Measurements from ENCODE around the gene ARMC5. TPM values are rescaled to one million over a fixed set of nuclear protein-coding genes. Genes with fewer than 3 reads are reported as not detected.

ARMC5 gene
- total RNA-seq, 1 experiment from 2014 or later = 8.8 TPM

- POLR2A ChIA-PET (ENCODE audit: low non-redundant PET) = no interaction called here
These were observed 6.6 kb downstream of the ARMC5 start for GRCh38 chr16:31465788-31466370.

GRCh38 chr16:31466381-31466841 lies 7.1 kb downstream of the ARMC5 start:
- intact Hi-C loops (cut with micrococcal nuclease; ENCODE audit: unreplicated experiment) = no loop called here
- BruUV-seq (replicated peaks) = no TSS peak

More at GRCh38 chr16:31465788-31466370, 6.6 kb downstream of the ARMC5 start:
- Histone ChIP-seq H3K4me3 (ENCODE audit: low read depth, low read length, poor library complexity, severe bottlenecking) (no peak overlapping the region), H3K27ac (ENCODE audit: low read depth, low read length, poor library complexity, severe bottlenecking) (no peak overlapping the region), H3K9me3 (ENCODE audit: low read depth, low read length, poor library complexity, severe bottlenecking) (no peaks in the 10 kb centered on the region), H3K36me3 (ENCODE audit: insufficient read depth, low read length, poor library complexity, severe bottlenecking) (no peaks in the 10 kb centered on the region), H3K4me1 (ENCODE audit: insufficient read depth, low read length, poor library complexity, severe bottlenecking) (no peaks in the 10 kb centered on the region), H3K27me3 (replicated peaks; ENCODE audit: insufficient read depth, low read depth, low read length, poor library complexity) (no peaks in the 10 kb centered on the region)
- TF ChIP-seq CTCF (conservative IDR thresholded peaks at IDR 0.05; ENCODE audit: low read depth, low read length) = no peak
- no peak for TF ChIP-seq EZH2 (IDR thresholded peaks at IDR 0.05; ENCODE audit: borderline replicate concordance, low read depth, low read length, poor library complexity, severe bottlenecking)
- intact Hi-C loops (cut with micrococcal nuclease; ENCODE audit: unreplicated experiment) = no loop called here
- BruUV-seq (replicated peaks) = no TSS peak
- DNase-seq (ENCODE audit: low spot score) = no peak
- CTCF ChIA-PET = no interaction called here

GRCh38 chr16:31467151-31467773 lies 8.0 kb downstream of the ARMC5 start:
- DNase-seq (ENCODE audit: low spot score) = no peak
- no peaks in the 10 kb centered on the region for H3K36me3 ChIP-seq (ENCODE audit: insufficient read depth, low read length, poor library complexity, severe bottlenecking)

More at GRCh38 chr16:31466381-31466841, 7.1 kb downstream of the ARMC5 start:
- DNase-seq (ENCODE audit: low spot score) = no peak
- H3K36me3 ChIP-seq (ENCODE audit: insufficient read depth, low read length, poor library complexity, severe bottlenecking) = no peaks in the 10 kb centered on the region
- H3K9me3 ChIP-seq (ENCODE audit: low read depth, low read length, poor library complexity, severe bottlenecking) = no peaks in the 10 kb centered on the region
- H3K4me1 ChIP-seq (ENCODE audit: insufficient read depth, low read length, poor library complexity, severe bottlenecking) = no peaks in the 10 kb centered on the region
- CTCF ChIA-PET = no interaction called here
- H3K27ac ChIP-seq (ENCODE audit: low read depth, low read length, poor library complexity, severe bottlenecking) = no peak overlapping the region
- H3K4me3 ChIP-seq (ENCODE audit: low read depth, low read length, poor library complexity, severe bottlenecking) = no peak overlapping the region
- TF ChIP-seq CTCF (conservative IDR thresholded peaks at IDR 0.05; ENCODE audit: low read depth, low read length) (no peak), EZH2 (IDR thresholded peaks at IDR 0.05; ENCODE audit: borderline replicate concordance, low read depth, low read length, poor library complexity, severe bottlenecking) (no peak)
- no peaks in the 10 kb centered on the region for H3K27me3 ChIP-seq (replicated peaks; ENCODE audit: insufficient read depth, low read depth, low read length, poor library complexity)
- POLR2A ChIA-PET (ENCODE audit: low non-redundant PET) = no interaction called here

More at GRCh38 chr16:31467151-31467773, 8.0 kb downstream of the ARMC5 start:
- no TSS peak for BruUV-seq (replicated peaks)
- POLR2A ChIA-PET (ENCODE audit: low non-redundant PET) = no interaction called here
- no peak overlapping the region for H3K4me3 ChIP-seq (ENCODE audit: low read depth, low read length, poor library complexity, severe bottlenecking)
- no peak overlapping the region for H3K27ac ChIP-seq (ENCODE audit: low read depth, low read length, poor library complexity, severe bottlenecking)
- no peaks in the 10 kb centered on the region for H3K27me3 ChIP-seq (replicated peaks; ENCODE audit: insufficient read depth, low read depth, low read length, poor library complexity)
- H3K4me1 ChIP-seq (ENCODE audit: insufficient read depth, low read length, poor library complexity, severe bottlenecking) = no peaks in the 10 kb centered on the region
- CTCF ChIA-PET = no interaction called here
- intact Hi-C loops (cut with micrococcal nuclease; ENCODE audit: unreplicated experiment) = no loop called here
- H3K9me3 ChIP-seq (ENCODE audit: low read depth, low read length, poor library complexity, severe bottlenecking) = no peaks in the 10 kb centered on the region
- TF ChIP-seq EZH2 (IDR thresholded peaks at IDR 0.05; ENCODE audit: borderline replicate concordance, low read depth, low read length, poor library complexity, severe bottlenecking) (no peak), CTCF (conservative IDR thresholded peaks at IDR 0.05; ENCODE audit: low read depth, low read length) (no peak)

Data from A673 (cell line).